ENCODE results near the gene ELL.

GRCh38 chr19:18440936-18441803 lies 80.7 kb downstream of the ELL start:
- TF ChIP-seq CTCF (IDR thresholded peaks at IDR 0.05; ENCODE audit: insufficient read depth, low read length, poor library complexity, severe bottlenecking) (no peak), EZH2phosphoT487 (conservative IDR thresholded peaks at IDR 0.05; ENCODE audit: low read length) (no peak)
